Measurements from ENCODE around the gene GJB2.

Gene GJB2

GRCh38 chr13:20231839-20232555, 39.3 kb upstream of the GJB2 start, which contains the start of gene GJB6:
GJB6 (minus strand) TSS chr13:20232319; CDS start chr13:20223480, 8,839 bp downstream.
- Histone ChIP-seq H3K27ac (no peak within 1 kb of the TSS), H3K4me3 (ENCODE audit: low read depth, low read length) (peak within 1 kb of the TSS; percentile 33)

GRCh38 chr13:20230913-20231838, 38.4 kb upstream of the GJB2 start:
- H3K4me3 ChIP-seq (ENCODE audit: low read depth, low read length) = peak overlapping the region; percentile 33
- peaks cover 4% of the 10 kb centered on the region for H3K27me3 ChIP-seq (ENCODE audit: control insufficient read depth, insufficient read depth, low read length)

More at GRCh38 chr13:20231839-20232555, 39.3 kb upstream of the GJB2 start, which contains the start of gene GJB6:
- Histone ChIP-seq H3K79me2 (no peaks in the 10 kb centered on the region), H3K9ac (no peak within 1 kb of the TSS), H3K9me3 (ENCODE audit: control insufficient read depth, low read length) (no peaks in the 10 kb centered on the region), H3K4me1 (no peaks in the 10 kb centered on the region), H3K27me3 (ENCODE audit: control insufficient read depth, insufficient read depth, low read length) (peaks cover 4% of the 10 kb centered on the region), H3K36me3 (ENCODE audit: control insufficient read depth, insufficient read depth, low read length) (no peaks in the 10 kb centered on the region), H3K4me2 (ENCODE audit: low read length) (peak within 1 kb of the TSS; percentile 69), H2AFZ (no peak within 1 kb of the TSS)
- no peak for TF ChIP-seq CTCF (IDR thresholded peaks at IDR 0.05)

GRCh38 chr13:20227730-20228129, 35.0 kb upstream of the GJB2 start:
- Histone ChIP-seq H3K36me3 (ENCODE audit: control insufficient read depth, insufficient read depth, low read length) (no peaks in the 10 kb centered on the region), H2AFZ (no peak overlapping the region), H3K27ac (no peak overlapping the region), H3K4me1 (no peaks in the 10 kb centered on the region), H3K4me2 (ENCODE audit: low read length) (no peak overlapping the region), H3K4me3 (ENCODE audit: low read depth, low read length) (no peak overlapping the region), H3K27me3 (ENCODE audit: control insufficient read depth, insufficient read depth, low read length) (peaks cover 4% of the 10 kb centered on the region), H3K9ac (no peak overlapping the region), H3K9me3 (ENCODE audit: control insufficient read depth, low read length) (no peaks in the 10 kb centered on the region), H3K79me2 (no peaks in the 10 kb centered on the region)
- no peak for TF ChIP-seq CTCF (IDR thresholded peaks at IDR 0.05)

More at GRCh38 chr13:20230913-20231838, 38.4 kb upstream of the GJB2 start:
- Histone ChIP-seq H3K36me3 (ENCODE audit: control insufficient read depth, insufficient read depth, low read length) (no peaks in the 10 kb centered on the region), H2AFZ (no peak overlapping the region), H3K79me2 (no peaks in the 10 kb centered on the region), H3K4me1 (no peaks in the 10 kb centered on the region), H3K9ac (no peak overlapping the region), H3K27ac (no peak overlapping the region), H3K9me3 (ENCODE audit: control insufficient read depth, low read length) (no peaks in the 10 kb centered on the region), H3K4me2 (ENCODE audit: low read length) (peak overlapping the region; percentile 69)
- no peak for TF ChIP-seq CTCF (IDR thresholded peaks at IDR 0.05)

- Histone ChIP-seq H3K9me3 (ENCODE audit: control insufficient read depth, low read length) (no peaks in the 10 kb centered on the region), H3K9ac (no peak overlapping the region), H2AFZ (no peak overlapping the region), H3K27me3 (ENCODE audit: control insufficient read depth, insufficient read depth, low read length) (peaks cover under 1% of the 10 kb centered on the region), H3K79me2 (no peaks in the 10 kb centered on the region), H3K27ac (no peak overlapping the region), H3K4me2 (ENCODE audit: low read length) (no peak overlapping the region), H3K36me3 (ENCODE audit: control insufficient read depth, insufficient read depth, low read length) (no peaks in the 10 kb centered on the region), H3K4me3 (ENCODE audit: low read depth, low read length) (no peak overlapping the region), H3K4me1 (no peaks in the 10 kb centered on the region)
- no peak for TF ChIP-seq CTCF (IDR thresholded peaks at IDR 0.05)
Measured at GRCh38 chr13:20227288-20227687, 34.5 kb upstream of the GJB2 start.

Measured in parathyroid adenoma (tissue), 2 donors.